GM21526 (cell line): Measurements from ENCODE around the gene RNF38.
"Not testable (repeated sequence)": the region's sequence is repeated elsewhere in the genome, so short reads cannot be mapped to it uniquely, and the experiment has no call there.

Experiments used
- ATAC-seq: cut with Tn5 transposase; IDR thresholded peaks from one replicate; pipeline ENCODE4 v1.9.1; 2021; ENCODE audit warnings: moderate library complexity; ENCODE audit not compliant: unreplicated experiment, low FRiP score

RNF38 gene

DNA sequence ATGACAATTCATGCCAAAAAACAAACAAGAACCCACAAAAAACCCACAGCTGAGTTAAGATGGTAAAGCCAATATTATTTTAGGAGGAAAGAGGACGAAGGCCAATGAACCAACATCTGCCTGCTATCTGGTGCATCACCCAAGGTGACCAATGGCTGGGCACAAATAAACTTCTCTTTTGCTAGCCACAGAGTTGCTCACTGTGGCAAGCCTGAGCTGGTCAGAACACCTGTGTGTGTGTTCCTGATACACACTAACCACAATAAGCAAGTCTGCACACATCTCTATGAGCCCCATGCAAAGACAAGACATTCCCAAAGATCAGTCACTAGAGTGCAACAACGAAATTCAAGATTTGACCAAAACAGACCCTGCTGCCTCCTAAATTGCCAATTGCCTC lies 63.1 kb downstream of the RNF38 start:
- ATAC-seq, result no peak

DNA sequence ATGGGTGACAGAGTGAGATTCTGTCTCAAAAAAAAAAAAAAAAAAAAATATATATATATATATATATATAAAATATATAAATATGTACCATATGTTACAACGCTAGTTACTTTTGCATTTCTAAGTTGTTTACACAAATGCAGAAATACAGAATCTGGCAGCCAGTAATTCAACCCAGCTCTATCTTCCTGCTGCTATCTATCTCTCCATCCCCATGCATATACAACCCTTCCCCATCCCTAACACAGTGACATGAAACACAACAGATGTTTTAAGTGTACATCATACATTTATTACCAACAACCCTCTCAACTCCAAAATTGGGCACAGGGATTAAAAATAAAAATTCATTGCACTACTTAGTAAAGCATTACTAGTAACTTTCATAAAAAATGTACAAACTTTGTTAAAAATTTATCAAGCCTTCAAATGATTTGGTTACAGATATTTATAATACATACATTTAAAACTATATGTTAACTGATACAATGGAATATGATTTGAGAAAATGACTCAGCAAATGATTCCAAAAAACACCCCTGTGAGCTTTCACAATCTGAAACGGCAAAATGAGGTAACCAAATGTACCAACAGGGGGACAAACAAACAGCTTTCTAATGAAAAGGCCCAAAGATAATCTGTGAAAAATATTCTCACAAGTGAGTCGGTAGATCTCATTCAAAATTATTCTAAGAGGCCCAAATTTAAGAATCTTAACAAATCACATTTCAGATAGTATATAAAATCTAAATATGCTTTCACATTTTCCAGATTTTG lies 63.8 kb downstream of the RNF38 start:
- ATAC-seq, result no peak

DNA sequence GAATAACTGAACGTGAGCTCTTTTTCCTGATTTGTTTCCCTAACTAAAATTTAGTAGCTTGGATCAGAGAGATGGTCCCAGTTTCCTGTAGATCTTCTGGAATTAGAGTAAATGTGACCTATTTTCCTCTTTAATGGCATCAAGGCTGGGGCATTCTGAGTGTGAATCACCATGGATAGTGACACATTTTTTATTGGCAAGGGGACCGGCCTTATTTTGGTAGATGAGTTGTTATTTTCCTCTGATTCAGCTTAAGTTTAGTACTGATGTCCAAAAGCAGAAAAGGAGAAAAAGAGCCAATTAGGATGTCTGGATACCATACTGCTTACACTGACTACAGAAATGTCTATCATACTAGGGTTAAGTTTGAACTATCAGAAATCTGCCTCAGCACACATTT lies 68.1 kb downstream of the RNF38 start:
- ATAC-seq, result no peak

DNA sequence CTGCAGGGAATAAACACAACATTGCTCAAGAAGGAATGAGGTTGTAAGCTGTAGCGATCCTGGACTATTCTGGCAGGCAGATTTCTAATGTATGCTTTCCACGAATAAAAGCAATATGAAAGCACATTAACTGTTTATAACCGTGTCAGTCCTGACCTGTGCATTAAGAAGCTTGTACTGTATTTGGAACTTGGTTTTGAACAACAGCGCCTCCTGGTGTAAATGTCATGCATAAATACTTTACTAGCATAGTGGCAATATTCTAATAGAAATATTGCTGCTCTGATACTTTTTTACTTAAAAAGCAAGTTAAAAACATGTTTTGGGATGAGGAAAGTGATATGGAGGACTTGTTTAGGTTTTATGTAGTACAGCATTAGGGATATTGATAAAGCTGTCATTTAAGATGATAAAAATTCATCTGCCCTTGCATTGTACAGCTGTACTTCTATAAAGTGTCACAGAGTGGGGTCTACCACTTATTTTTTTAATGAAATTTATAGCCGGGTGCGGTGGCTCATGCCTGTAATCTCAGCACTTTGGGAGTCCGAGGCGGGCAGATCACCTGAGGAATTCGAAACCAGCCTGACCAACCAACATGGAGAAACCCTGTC lies 71.2 kb downstream of the RNF38 start:
- no peak for ATAC-seq

DNA sequence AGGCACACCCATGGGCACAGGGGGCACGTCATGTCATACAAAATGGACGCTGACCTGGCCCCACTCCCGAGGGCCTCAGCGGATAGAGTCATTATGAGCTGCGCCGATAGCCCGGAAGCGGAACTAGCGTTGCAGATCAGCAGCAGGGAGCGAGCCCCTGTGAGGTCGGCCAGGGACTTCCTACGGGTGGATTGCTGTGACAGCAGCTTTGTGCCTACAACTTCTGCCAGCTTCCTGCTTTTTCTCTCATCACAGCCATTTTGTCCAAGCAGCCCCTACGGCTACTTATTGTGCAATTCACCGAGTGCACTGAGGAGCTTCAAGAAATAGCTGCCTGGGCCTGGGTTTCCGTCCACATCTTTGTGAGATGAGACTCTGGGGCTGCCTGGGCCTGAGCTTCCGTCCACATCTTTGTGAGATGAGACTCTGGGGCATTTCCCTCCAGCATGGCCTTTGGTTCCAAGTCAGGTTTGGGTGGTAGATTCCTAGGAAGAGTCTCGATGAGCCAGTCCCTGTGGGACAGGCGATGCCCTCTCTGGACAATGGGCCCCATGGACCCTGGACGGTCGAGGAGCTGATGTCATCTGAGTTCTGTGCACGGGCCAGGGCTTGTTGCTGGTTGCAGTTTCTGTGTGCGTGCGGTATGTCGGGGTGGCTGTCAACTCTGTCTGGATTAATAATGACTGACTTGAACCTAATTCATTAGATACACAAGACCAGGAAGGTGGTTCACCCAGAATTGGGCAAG lies 74.8 kb downstream of the RNF38 start:
- no peak for ATAC-seq

DNA sequence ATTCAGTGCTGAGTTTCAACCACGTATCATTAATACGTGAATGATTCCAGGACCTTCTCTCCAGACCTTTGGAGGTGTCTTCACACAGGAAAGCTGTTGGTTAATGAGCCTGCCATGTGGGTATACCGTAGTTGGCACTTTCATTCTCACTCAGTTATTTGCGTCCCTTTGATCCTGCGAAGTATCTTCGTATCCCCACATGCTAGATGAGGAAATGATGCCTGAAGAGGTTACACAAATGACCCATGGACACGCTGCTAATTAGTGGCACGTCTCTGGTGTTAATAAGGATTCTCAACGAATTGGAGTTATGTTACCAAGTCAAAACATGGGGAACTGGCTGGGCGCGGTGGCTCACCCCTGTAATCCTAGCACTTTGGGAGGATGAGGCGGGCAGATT lies 76.1 kb downstream of the RNF38 start:
- ATAC-seq, result no peak

DNA sequence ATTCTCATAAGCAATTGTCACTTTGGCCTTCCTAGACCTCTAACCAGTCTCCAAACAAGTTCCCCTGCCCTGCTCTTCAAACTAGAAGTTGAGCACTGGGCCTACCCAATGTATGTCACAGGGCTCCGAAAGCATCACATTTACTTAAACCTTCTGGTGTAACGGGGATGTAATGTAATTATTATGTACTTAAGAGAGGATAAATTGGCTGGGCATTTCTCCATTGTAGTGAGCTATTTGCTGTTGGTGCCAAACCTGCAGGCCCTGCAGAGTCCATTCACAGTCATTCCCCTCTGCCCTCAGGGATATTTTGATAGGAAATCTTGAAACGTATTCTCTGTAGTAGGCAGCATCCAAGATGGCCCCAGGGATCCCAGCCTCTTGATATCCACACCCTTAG lies 77.6 kb downstream of the RNF38 start:
- ATAC-seq, result no peak

DNA sequence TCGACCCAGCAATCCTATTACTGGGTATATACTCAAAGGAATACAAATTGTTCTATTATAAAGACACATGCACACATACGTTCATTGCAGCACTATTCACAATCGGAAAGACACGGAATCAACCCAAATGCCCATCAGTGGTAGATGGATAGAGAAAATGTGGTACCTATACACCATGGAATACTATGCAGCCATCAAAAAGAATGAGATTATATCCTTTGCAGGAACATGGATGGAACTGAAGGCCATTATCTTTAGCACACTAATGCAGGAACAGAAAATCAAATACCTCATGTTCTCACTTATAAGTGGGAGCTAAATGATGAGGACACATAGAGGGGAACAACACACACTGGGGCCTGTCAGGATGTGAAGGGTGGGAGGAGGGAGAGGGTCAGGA lies 78.2 kb downstream of the RNF38 start:
- ATAC-seq, result not testable (repeated sequence)

DNA sequence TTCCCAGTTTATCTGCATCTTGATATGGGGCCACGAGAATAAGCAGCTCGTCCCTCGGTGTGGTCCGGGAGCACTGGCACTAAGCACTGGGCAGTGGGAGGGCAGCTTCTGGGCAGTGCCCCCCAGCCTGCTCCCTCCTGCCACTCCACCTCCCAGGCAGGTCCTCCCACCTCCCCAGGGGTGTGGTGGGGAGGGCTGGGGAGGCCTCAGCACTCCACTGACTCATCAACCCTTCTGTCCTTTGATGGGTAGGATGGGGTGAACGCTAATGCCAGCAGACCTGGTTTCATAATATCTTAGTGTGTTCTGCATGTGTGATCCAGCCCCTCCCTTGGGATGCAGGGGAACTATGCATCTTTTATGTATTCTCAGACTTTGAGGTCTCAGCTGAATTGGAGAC lies 79.6 kb downstream of the RNF38 start:
- ATAC-seq, result no peak

DNA sequence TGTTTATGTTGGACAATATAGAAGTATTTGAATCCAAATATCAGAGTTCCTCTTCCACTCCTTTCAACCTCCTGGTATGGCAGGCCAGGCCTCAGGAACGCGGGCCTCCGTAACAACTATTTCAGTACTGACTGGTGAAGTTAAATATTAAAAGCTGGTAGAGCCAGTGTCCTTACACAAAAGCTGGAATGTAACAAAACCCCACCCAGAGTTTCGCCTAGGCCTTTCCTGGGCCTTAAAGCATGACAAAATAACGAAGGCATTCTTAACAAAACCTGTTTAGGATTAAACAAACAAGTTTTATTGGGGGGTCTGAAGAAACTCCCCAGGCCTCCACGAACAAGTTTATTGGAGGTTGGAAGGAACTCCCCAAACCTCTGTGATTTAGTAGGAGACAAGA lies 80.3 kb downstream of the RNF38 start:
- ATAC-seq, result no peak

DNA sequence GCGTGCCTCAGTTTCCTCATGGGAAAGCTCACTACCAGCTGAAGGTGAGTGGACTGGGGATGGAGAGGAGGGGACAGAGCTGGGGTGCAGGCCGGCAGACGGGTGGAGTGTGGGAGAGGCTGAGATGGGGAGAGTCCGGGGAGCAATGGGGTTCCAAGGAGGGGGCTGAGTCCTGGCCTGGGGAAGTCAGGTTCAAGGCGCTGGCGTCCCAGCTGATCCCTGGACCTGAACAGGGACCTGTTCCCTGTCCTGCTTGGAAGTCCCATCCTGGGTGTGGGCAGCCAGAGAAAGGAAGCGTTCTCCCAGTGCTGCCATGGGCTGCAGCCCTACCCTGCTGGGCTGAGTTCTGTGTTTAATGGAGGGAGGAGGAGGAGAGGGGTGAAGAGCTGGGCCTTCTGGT lies 80.9 kb downstream of the RNF38 start:
- no peak for ATAC-seq

DNA sequence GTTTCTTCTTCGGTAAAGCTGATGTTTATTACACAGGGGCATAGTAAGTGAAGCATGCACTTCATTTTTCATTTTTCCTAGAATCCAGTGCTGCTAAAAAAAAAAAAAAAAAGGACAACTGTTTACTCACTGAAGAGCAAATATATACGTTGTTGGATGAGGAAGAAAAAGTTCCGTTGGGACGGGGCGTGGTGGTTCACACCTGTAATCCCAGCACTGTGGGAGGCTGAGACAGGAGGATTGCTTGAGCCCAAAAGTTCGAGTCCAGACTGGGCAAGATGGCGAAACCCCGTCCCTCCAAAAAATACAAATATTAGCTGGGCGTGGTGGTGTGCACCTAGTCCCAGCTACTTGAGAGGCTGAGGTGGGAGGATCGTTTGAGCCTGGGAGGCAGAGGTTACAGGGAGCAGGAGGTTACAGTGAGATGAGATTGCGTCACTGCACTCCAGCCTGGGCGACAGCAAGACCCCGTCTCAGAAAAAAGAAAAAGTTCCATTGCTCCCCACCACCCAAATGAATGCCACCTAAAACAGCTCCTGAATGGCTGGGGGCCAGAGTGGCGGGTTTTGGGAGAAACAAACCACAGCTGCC lies 81.8 kb downstream of the RNF38 start:
- ATAC-seq, result no peak

DNA sequence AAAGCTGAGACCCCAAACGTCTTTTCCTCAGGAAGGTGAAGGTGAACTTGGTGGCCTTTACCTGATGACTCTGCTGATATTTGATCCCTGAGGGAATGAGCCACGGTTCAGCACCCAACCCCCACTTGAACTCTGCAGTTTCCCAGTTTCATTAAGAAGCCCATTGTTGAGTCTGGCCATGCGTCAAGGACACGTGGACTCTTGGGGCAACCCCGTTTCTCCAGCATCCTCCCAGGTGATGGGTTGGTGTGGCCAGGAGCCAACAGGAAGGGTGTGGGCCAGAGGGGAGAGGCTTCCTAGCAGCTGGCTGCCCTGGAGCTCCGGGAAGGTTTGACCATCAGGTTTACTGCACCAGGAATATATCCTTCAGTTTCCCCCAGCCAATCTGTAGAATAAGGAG lies 82.3 kb downstream of the RNF38 start:
- no peak for ATAC-seq

DNA sequence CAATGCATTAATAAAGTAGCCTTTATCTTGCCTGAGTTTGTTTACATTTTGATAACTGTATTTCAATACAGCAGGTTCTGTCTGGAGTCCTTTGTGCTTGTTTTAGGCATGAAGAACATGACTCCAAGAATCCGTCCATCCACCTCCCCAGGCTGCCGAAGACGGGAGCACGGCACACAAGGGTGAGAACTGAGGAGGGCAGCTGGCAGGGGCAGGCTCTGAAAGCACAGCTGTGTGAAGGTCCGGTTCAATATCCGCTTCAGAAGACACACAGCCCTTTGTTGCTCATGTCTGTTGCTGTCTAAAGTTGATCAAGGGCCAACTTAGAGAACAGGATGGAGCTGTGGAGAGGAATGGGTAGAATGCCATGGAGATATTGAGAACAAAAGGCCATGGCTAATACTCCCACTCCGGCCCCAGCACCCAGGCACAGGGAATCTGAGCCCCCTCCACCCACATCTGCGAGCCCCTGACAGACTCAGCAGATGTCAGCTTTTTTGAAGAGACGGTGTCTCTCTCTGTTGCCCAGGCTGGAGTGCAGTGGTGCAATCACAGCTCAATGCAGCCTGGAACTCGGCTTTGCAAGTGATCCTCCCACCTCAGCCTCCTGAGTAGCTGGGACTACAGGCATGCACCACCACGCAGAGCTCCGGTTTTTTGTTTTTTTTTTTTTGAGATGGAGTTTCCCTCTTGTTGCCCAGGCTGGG lies 83.3 kb downstream of the RNF38 start:
- no peak for ATAC-seq

DNA sequence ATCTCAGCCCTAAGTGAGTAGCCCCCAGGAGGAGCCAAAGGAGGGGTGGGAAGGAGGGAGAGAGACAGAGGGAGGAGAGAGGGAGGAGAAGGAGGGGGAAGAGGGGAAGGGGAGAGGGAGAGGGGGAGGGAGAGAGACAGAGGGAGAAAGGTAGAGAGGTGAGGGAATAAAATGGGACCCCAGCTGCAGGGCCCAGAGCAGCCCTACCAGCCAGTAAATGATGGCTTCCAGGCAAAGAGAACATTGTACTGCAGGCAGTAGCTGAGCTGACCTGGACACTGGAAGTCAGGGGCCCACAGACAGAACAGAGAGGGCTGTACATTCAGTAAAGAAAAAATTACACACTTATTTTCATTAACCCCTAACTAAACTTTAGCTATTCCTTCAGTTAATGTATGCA lies 84.0 kb downstream of the RNF38 start:
- no peak for ATAC-seq

DNA sequence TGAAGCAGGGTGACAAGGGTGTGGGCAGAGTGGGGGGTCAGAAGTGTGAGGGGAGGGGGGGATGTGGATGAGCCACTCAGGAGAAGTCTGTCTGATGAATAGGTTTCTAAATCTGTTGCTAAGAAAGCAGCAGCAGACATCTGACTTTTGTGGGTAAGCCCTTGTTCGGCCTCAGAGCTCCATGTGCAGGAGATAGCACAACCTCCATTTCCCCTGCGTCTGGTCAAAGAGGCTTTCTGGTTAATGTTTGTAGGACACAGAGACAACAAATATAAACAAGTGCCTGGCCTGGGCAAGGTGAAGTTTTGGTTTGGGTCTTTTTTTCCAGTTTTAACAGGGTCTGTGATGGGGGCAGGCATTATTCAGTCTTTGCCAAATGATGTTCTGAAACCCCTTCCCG lies 84.8 kb downstream of the RNF38 start:
- ATAC-seq, result no peak

DNA sequence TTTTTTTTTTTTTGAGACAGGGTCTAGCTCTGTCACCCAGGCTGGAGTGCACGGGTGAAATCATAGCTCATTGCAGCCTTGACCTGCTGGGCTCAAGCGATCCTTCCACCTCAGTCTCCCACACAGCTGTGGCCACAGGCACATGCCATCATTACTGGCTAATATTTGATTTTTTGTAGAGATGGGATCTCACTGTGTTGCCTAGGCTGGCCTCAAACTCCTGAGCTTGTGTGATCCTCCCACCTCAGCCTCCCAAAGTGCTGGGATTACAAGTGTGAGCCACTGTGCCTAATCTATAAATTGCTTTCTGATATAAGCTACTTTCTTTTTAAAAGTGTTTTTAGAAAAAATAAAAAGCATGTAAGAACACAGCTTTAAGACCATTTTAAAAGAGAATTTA lies 85.3 kb downstream of the RNF38 start:
- ATAC-seq, result no peak

DNA sequence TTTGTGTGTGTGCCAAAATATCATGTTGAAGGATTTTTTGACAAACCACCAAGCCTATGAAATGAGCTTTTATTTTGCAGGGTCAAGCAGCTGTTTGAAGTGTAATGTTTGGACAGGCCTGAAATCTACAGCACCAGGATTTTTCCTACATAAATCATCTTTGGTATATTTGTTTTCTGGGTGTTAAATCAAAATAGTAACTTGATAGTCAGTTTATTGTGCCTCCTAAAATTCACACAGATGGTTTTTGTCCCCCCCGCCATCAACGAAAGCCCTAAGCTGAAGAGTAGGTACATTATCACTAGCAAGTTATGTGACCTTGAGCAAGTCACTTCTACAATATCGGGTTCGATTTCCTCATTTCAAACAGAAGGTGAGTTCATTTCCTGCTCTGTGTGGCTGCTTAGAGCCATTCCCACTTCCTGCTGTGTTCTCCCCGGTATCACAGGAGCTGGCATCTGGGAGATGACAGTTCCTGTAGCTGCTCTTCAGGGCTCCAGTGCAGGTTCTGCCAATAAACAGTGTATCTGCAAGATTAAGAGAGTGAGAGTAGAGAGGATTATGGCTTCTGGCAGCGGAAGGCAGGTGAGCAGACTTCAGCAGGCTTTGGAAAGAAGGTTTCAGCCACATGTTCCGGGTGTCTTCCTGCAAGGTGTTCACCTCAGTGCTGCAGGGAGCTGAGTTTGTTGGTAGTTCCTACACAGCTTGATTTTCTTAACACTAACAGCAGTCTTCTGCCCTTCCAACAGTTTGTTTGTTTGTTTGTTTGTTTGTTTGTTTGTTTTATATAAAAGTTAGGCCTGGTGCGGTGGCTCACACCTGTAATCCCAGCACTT lies 93.4 kb downstream of the RNF38 start:
- ATAC-seq, result no peak

DNA sequence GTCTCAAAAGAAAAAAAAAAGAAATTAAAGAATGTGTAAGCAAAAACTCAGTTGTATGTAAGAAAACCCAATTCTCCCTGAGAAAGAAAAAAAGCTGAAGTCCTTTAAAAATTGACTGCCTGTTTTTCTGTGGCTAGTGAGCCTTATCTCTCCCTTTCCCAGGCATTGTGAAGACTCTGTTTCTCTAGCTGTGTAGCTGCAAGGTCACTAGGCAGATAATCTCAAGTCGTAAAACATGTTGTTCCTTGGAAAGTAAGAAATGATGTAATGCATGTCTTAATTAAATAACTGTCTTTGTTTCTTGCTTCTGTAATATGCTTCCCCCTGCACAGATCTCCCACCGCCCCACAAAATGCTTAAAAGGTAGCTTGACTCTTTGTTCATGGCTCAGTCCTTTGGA lies 95.7 kb downstream of the RNF38 start:
- ATAC-seq, result not testable (repeated sequence)

DNA sequence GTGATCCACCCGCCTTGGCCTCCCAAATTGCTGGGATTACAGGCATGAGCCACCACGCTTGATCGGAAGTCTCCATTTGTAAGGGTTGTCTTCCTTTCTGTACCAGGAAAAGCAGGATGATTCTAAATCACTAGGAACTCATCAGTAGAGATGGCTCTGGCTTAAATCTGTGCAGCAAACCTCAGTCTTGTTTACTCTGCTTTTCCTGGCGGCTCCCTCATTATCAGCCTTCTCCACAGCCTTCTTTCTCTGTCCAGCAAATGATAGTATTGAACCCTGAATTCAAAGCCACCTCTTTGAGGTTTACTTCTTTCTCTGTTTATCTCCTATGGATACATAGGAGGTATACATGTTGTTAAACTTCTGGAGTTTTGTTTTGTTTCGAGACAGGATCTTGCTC lies 98.8 kb downstream of the RNF38 start:
- no peak for ATAC-seq
